NB4 (cell line): ENCODE results near the gene SPTBN2.

Experiments used
- MAX ChIP-seq: IDR thresholded peaks from 2 replicates; pipeline ENCODE4 v1.6.1; 2011; ENCODE audit warnings: low read depth, low read length
- MYC ChIP-seq: IDR thresholded peaks from 2 replicates; pipeline ENCODE4 v1.6.1; 2011; ENCODE audit warnings: low read depth, low read length
- POLR2A ChIP-seq: IDR thresholded peaks from 2 replicates; pipeline ENCODE4 v1.6.1; 2011; ENCODE audit warnings: mild to moderate bottlenecking; ENCODE audit not compliant: insufficient read length; ENCODE audit errors: extremely low read depth
- TF ChIP-seq, protein P1 (sequence below): IDR thresholded peaks from one replicate; pipeline ENCODE4 v1.5.1; 2012; ENCODE audit warnings: low read depth, low read length

GRCh38 chr11:66659763-66660162, 69.3 kb downstream of the SPTBN2 start:
- no peak for TF ChIP-seq POLR2A
- TF ChIP-seq, protein P1, sequence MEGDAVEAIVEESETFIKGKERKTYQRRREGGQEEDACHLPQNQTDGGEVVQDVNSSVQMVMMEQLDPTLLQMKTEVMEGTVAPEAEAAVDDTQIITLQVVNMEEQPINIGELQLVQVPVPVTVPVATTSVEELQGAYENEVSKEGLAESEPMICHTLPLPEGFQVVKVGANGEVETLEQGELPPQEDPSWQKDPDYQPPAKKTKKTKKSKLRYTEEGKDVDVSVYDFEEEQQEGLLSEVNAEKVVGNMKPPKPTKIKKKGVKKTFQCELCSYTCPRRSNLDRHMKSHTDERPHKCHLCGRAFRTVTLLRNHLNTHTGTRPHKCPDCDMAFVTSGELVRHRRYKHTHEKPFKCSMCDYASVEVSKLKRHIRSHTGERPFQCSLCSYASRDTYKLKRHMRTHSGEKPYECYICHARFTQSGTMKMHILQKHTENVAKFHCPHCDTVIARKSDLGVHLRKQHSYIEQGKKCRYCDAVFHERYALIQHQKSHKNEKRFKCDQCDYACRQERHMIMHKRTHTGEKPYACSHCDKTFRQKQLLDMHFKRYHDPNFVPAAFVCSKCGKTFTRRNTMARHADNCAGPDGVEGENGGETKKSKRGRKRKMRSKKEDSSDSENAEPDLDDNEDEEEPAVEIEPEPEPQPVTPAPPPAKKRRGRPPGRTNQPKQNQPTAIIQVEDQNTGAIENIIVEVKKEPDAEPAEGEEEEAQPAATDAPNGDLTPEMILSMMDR = no peak
- TF ChIP-seq MAX = no peak
- TF ChIP-seq MYC = no peak
